Lung (tissue), 12 donors: ENCODE results near the gene PVR. TPM values are rescaled to one million over a fixed set of nuclear protein-coding genes. Genes with fewer than 3 reads are reported as not detected.

Experiments
- ATAC-seq: fragments of 200-7000 bp; cut with Tn5 transposase; one replicate; pipeline ENCODE4 v1.9.1; 2020; ENCODE audit warnings: moderate number of reproducible peaks; ENCODE audit not compliant: insufficient read depth, low FRiP score
- DNase-seq, 3 donors: peaks; one replicate each; pipeline ENCODE4 v3.0.0-alpha.2; 2013 to 2017
- H3K27ac ChIP-seq, 2 donors: one replicate each; pipeline ENCODE4 v1.5.1; 2013; ENCODE audit warnings: mild to moderate bottlenecking in 2 of 2, moderate library complexity in 2 of 2, control low read depth in 1 of 2, inconsistent platforms in 1 of 2, low read depth in 1 of 2, low read length in 1 of 2
- H3K27me3 ChIP-seq, 3 donors: one replicate each; pipeline ENCODE4 v1.5.1; 2013; ENCODE audit warnings: low read length in 2 of 3; ENCODE audit not compliant: control insufficient read depth in 3 of 3, insufficient read depth in 3 of 3
- H3K36me3 ChIP-seq, 4 donors: one replicate each; pipeline ENCODE4 v1.5.1; 2013; ENCODE audit warnings: low read length in 4 of 4, mild to moderate bottlenecking in 1 of 4, moderate library complexity in 1 of 4; ENCODE audit not compliant: control insufficient read depth in 4 of 4, insufficient read depth in 4 of 4
- H3K4me1 ChIP-seq, 5 donors: one replicate each; pipeline ENCODE4 v1.5.1; 2013; ENCODE audit warnings: low read length in 5 of 5, mild to moderate bottlenecking in 2 of 5, moderate library complexity in 1 of 5; ENCODE audit not compliant: control insufficient read depth in 5 of 5, insufficient read depth in 5 of 5
- H3K4me3 ChIP-seq: one replicate; pipeline ENCODE4 v1.5.1; 2013; ENCODE audit warnings: mild to moderate bottlenecking, control low read depth, moderate library complexity
- H3K9ac ChIP-seq, 2 donors: one replicate each; pipeline ENCODE4 v1.5.1; 2013; ENCODE audit warnings: low read length in 2 of 2, control low read depth in 1 of 2; ENCODE audit not compliant: insufficient read depth in 1 of 2
- H3K9me3 ChIP-seq, 4 donors: one replicate each; pipeline ENCODE4 v1.5.1; 2013; ENCODE audit warnings: low read length in 3 of 4, mild to moderate bottlenecking in 1 of 4, moderate library complexity in 1 of 4; ENCODE audit not compliant: control insufficient read depth in 4 of 4, insufficient read depth in 3 of 4
- WGBS, 2 donors: extraction: QIAGEN DNeasy Blood & Tissue Kit; methylation state at CpG; one replicate each; pipeline ENCODE4 v1.1.7; 2013; 5-methylcytosine and 5-hydroxymethylcytosine counted together
- polyA plus RNA-seq, 2 donors: library from polyadenylated mRNA; stranded (reverse); fragments of 200-250 nt; gene quantifications; one replicate each; pipeline ENCODE4 v1.2.1, GENCODE V29; 2013
- total RNA-seq, 2 donors: library from RNA; depleted of rRNA in 1 of 2; stranded (reverse); fragments of >200 nt in 1 of 2; gene quantifications; one replicate each; pipeline ENCODE4 v1.2.1, GENCODE V29; 2014 to 2021
- TF ChIP-seq, protein P1 (sequence below): IDR thresholded peaks from 2 replicates; pipeline ENCODE4 v1.5.1; 2012; ENCODE audit warnings: mild to moderate bottlenecking; ENCODE audit errors: control extremely low read depth, extremely low read depth
- donor health status: control.
- donor health status: control.
- donor health status: Bipolar disorder and iron deficiency.
- donor health status: healthy.
- donor health status: DM: yes; HTN: yes; CAD: no.

The PVR gene
- total and polyA plus RNA-seq, 4 donors = 26.4 to 51.6 (median 36.5) TPM

DNA sequence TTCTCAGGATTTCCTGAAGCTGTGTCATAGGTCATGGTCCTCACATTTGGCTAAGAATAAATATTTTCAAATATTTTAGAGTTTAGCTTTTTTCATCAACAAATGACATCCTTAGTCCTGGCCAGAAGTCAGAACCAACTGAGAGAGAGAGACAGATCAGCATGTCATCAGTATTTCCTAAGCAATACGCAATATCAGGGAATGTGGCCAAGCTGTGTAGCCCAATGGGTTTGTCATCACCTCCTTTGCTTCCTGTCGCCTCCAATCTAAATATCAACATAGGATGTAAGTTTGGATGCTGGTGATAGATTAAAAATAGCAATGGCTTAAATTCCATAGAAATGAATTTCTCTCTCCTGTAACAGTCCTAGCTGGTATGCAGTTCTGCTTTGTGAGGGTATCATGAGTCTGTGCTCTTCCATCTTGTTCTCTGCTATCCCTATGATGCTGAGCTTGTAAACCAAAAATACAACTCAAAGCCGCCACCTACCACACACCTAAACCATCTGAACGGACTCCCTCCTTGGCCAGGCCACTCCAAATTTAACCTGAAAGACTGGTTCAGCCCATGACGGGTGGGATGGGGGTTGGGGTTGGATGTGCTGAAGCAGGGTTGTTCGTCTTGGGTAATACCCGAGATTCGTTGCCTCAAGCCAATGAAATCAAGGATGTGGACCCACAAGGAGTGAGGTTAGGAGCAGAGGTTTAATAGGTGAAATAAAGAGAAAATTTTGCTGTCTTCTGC lies 40.3 kb upstream of the PVR start:
- Histone ChIP-seq H3K27me3 (no peaks in the 10 kb centered on the region), H3K9ac (no peak overlapping the region), H3K27ac (peak overlapping the region in 1 of 2 donors; percentile 71), H3K9me3 (peaks cover 0 to 3% (median 1%) of the 10 kb centered on the region in 4 donors), H3K36me3 (no peaks in the 10 kb centered on the region), H3K4me3 (no peak overlapping the region), H3K4me1 (peaks cover 0 to 13% (median 4%) of the 10 kb centered on the region in 5 donors)
- DNase-seq (peak; percentile 42 to 81 (median 71)), ATAC-seq (peak; percentile 11)
- WGBS, 2 donors = 51 to 70% methylated on average over 8 of the region's 8 CpGs
- TF ChIP-seq, protein P1, sequence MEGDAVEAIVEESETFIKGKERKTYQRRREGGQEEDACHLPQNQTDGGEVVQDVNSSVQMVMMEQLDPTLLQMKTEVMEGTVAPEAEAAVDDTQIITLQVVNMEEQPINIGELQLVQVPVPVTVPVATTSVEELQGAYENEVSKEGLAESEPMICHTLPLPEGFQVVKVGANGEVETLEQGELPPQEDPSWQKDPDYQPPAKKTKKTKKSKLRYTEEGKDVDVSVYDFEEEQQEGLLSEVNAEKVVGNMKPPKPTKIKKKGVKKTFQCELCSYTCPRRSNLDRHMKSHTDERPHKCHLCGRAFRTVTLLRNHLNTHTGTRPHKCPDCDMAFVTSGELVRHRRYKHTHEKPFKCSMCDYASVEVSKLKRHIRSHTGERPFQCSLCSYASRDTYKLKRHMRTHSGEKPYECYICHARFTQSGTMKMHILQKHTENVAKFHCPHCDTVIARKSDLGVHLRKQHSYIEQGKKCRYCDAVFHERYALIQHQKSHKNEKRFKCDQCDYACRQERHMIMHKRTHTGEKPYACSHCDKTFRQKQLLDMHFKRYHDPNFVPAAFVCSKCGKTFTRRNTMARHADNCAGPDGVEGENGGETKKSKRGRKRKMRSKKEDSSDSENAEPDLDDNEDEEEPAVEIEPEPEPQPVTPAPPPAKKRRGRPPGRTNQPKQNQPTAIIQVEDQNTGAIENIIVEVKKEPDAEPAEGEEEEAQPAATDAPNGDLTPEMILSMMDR = no peak

DNA sequence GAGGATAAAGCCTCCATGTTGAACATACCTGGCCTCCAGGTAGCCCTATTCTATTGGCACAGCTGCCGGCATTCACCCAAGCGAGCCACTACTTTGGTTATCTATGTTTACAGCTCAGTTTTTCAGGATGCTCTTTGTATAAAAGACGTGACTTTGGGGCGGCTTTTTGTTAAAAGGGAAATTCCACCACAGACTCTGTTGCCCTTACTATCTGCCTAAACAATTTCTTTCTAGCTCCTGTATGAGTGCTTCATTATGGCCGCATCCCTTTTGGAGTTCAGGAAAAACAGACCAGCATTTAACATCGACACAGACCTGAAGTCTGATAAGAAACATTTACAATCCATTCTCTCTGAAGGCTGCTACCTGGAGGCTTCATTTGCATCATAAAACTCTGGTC lies 39.5 kb upstream of the PVR start:
- ATAC-seq (no peak), DNase-seq (no peak)
- no peak overlapping the region for H3K27ac ChIP-seq
- WGBS, 2 donors = 63 to 81% methylated on average over 6 of the region's 6 CpGs
- peaks cover 0 to 12% (median 4%) of the 10 kb centered on the region in 5 donors for H3K4me1 ChIP-seq
- no peaks in the 10 kb centered on the region for H3K9me3 ChIP-seq
- H3K4me3 ChIP-seq = no peak overlapping the region
- H3K27me3 ChIP-seq = no peaks in the 10 kb centered on the region
- no peaks in the 10 kb centered on the region for H3K36me3 ChIP-seq
- no peak overlapping the region for H3K9ac ChIP-seq
- TF ChIP-seq, protein P1 = no peak

DNA sequence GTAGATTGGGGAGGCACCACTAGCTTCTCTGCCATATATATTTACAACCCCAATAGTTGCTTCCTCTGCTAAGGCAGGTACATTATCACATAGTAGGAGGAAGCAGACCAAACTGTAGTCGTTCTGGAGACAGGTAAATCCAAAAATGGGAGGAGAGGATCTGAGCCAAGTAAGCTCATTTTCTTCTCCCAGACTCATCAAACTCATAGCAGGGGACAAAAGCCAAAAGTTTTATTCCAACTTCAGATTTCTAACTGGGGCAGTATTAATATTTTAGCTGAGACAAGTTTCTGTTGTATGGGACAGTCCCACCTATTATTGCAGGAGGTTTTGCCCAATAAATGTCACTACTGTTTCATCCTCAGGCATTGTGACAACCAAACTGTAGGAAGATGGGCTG lies 38.2 kb upstream of the PVR start:
- Histone ChIP-seq H3K4me3 (no peak overlapping the region), H3K9me3 (no peaks in the 10 kb centered on the region), H3K4me1 (peaks cover 0 to 12% (median 4%) of the 10 kb centered on the region in 5 donors), H3K27ac (peak overlapping the region in 1 of 2 donors; percentile 20), H3K36me3 (no peaks in the 10 kb centered on the region), H3K27me3 (no peaks in the 10 kb centered on the region), H3K9ac (no peak overlapping the region)
- WGBS, 2 donors = 69 to 78% methylated on average over 1 of the region's 1 CpG
- TF ChIP-seq, protein P1 = no peak
- no peak for DNase-seq
- ATAC-seq = no peak
